SK-N-MC (cell line): ENCODE results near the gene SECTM1.

Experiments used
- DNase-seq: peaks from one replicate; pipeline ENCODE4 v3.0.0-alpha.2; 2011; ENCODE audit warnings: low read depth, low spot score
- H3K27ac ChIP-seq: fragments of 200-600 bp; sonication (generic); 2 replicates; pipeline ENCODE4 v1.5.1; 2016; ENCODE audit warnings: mixed run types
- H3K36me3 ChIP-seq: fragments of 200-600 bp; sonication (generic); 2 replicates; pipeline ENCODE4 v1.6.1; 2017; ENCODE audit warnings: antibody characterized with exemption, low read length, mixed read lengths; ENCODE audit not compliant: insufficient read depth
- H3K4me3 ChIP-seq: fragments of 200-600 bp; sonication (generic); 2 replicates; pipeline ENCODE4 v1.5.1; 2016
- H3K9ac ChIP-seq: fragments of 200-600 bp; sonication (generic); 2 replicates; pipeline ENCODE4 v1.8.0; 2017; ENCODE audit warnings: mixed run types, mixed read lengths; ENCODE audit not compliant: insufficient read length
- H3K9me3 ChIP-seq: fragments of 200-600 bp; sonication (generic); 2 replicates; pipeline ENCODE4 v1.6.1; 2017; ENCODE audit warnings: low read depth, mild to moderate bottlenecking, antibody characterized with exemption, low read length, moderate library complexity, mixed read lengths
- EZH2 ChIP-seq: fragments of 200-600 bp; sonication (generic); IDR thresholded peaks from one replicate; pipeline ENCODE4 v1.6.1; 2017; ENCODE audit warnings: antibody characterized with exemption
- FOXP2 ChIP-seq: optimal IDR thresholded peaks from 2 replicates; pipeline ENCODE3; 2011; ENCODE audit warnings: mild to moderate bottlenecking, moderate library complexity; ENCODE audit not compliant: insufficient read depth; ENCODE audit errors: extremely low read length, control extremely low read depth
- POLR2AphosphoS5 ChIP-seq: IDR thresholded peaks from 2 replicates; pipeline ENCODE4 v1.6.1; 2012; ENCODE audit warnings: mild to moderate bottlenecking, low read depth, low read length, borderline replicate concordance

The SECTM1 gene

DNA sequence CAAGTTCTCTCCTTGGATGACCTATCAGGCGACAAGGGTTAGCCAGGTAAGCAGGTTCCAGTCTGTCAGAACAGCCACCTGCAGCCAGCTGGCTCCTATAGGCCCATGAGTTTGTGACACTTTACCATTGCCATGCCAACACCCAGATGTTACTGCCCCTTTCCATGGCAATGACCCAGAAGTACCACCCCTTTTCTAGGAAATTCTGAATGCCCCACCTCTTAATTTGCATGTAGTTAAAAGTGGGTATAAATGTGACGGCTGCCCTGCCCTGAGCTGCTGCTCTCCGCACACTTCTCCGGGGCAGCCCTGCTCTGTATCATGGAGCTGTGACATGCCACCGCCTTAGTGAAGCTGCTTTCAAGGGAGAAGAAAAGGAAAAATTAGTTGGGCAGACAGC, 10.0 kb upstream of the SECTM1 start:
- no peak overlapping the region for H3K4me3 ChIP-seq
- H3K9ac ChIP-seq, result no peak overlapping the region
- H3K36me3 ChIP-seq, result no peaks in the 10 kb centered on the region
- H3K9me3 ChIP-seq, result no peaks in the 10 kb centered on the region
- no peak for DNase-seq
- TF ChIP-seq POLR2AphosphoS5 (no peak), EZH2 (no peak), FOXP2 (no peak)
- H3K27ac ChIP-seq, result no peak overlapping the region

DNA sequence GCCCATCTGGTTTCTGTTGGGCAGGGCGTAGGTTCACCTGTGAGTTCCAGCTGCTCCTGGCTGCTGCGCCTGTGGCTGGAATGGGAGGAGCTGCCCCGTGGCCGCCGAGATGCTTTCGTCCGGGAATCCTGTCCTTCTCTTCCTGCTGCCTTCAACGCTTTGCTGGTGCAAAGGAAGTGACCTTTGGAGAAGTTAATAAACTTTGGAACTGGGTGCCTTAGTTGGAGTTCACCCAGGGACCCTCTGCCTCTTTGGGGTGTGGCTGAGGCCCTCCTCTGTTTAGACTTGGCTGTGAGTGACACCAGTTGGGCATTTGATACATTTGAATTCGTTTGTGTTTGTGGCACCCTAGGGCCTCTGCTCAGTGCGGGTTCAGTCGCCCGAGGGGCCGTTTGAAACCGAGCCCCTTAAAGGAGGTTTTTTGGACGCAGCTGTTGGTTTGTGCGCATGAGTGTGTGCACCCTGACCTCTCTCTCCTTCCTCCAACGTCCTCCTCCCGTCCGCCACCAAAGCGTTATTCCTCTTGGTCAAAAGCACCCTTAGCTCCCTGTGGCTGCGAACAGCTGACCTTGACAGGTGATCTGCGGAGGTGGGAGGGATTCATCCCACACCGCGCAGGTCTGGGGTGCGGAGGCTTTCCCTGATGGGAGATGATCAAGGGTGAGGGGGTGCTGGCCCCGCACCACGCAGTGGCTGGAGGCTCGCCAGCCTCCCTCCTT, 9.0 kb upstream of the SECTM1 start:
- no peaks in the 10 kb centered on the region for H3K9me3 ChIP-seq

DNA sequence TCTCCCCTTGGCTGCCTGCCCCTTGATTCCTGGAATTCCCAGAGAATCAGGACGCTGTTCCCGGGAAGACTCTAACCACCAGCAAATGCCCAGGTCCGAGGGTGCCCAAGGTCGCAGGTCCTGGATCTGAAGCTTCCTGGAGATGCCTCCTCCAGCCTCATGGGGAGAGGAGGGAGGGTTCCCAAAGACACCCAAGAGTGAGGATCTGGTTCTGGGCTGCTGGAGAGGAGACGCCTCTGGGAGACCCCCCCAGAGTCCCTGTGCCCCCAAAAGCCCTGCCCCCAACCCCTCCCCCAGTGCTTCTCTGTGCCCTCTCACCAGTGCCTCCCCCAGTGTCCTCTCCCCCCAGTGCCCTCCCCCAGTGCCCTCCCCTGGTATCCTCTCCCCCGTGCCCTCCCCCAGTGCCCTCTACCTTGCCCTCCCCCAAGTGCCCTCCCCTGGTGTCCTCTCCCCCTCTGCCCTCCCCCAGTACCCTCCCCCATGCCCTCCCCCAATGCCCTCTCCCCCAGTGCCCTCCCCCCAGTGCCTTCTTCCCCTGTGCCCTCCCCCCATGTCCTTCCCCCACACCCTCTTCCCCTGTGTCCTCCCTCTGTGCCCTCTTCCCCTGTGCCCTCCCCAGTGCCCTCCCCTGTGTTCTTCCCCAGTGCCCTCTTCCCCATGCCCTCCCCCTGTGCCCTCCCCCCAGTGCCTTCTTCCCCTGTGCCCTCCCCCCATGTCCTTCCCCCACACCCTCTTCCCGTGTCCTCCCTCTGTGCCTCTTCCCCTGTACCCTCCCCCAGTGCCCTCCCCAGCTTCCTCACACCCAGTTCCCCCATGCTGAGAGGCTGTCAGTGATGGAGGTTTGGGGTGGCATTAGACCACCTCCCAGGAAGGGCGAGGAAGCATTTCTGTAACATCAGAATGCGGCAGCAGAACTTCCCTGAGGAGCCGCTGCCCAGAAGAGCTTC, 6.3 kb upstream of the SECTM1 start:
- TF ChIP-seq EZH2 (no peak), POLR2AphosphoS5 (no peak), FOXP2 (no peak)
- Histone ChIP-seq H3K9ac (no peak overlapping the region), H3K36me3 (no peaks in the 10 kb centered on the region), H3K27ac (no peak overlapping the region), H3K4me3 (no peak overlapping the region), H3K9me3 (no peaks in the 10 kb centered on the region)
- DNase-seq, result no peak

More for the DNA sequence above, 9.0 kb upstream of the SECTM1 start:
- Histone ChIP-seq H3K9ac (no peak overlapping the region), H3K4me3 (no peak overlapping the region), H3K27ac (no peak overlapping the region), H3K36me3 (no peaks in the 10 kb centered on the region)
- no peak for DNase-seq
- no peak for TF ChIP-seq EZH2
- TF ChIP-seq POLR2AphosphoS5, result no peak
- no peak for TF ChIP-seq FOXP2

DNA sequence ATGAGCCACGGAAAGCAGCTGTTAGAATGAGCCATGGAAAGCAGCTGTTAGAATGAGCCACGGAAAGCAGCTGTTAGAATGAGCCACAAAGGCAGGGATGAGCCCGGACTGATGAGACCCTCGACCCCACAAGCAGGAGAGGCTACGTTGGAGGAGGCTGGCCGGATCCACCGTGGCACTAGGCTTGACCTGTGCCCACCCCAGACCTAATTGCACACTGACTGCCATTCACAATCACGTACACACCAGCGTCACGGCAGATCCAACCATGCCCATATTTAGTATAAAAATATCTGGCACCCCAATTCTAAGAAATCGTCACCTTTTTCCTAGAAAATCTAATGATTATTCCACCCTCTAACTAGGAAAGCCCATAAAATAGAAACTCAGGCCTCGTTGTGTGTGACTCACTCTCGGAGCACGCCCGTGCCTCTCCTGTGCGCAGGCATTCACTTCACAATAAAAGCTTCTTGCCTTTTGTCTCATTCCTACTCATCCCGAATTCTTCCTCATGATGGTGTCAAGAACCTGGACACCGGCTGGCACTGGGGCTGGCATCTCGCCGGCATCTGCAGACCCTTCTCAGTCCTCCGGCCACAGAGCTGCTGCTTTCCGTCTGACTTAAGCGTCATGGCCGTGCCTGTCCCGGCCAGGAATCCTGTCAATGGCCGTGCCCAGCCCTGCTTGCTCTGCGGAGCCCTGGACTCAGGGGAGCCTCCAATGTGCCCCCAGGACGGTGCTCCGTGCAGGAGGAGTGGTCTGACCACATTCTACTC, 5.5 kb upstream of the SECTM1 start:
- no peaks in the 10 kb centered on the region for H3K36me3 ChIP-seq

DNA sequence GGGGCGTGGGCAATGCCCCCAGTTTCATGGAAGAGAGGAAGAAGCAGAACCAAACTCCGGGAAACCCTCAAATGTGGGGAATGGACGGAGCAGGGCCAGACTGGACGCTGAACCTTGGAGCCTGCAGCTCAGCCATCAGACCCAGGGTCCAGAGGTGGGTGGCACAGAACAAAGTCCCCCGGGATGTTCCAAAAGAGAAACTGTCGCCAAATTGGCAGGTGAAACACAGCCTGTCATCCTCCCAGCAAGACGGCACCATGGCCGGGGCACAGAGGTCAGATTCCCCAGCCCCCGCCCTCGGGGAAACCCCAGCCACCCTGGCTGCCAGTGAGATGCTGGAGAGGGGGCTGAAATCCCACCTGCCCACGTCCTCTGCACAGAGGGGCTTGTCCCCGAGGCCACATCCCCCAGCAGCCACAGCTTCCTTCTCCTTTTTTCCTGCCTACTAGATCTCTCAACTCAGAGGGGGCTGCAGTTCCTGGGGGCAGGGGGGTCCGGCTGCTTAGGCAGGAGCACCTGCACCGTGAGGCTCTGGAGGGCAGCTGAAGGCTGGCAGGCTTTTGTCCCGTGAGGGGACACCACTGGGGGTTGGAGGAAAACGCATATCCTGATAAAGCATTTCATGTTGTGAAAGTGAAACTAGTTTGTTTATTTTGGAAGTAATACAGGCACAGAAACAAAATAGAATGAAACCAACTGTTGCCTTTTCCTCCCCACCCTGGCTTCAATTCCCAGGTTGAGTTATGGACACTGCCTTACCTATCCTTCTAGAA, 1.2 kb upstream of the SECTM1 start:
- TF ChIP-seq POLR2AphosphoS5 (no peak), FOXP2 (no peak), EZH2 (no peak)
- 0 out of 2 replicates have a peak overlapping the region, but pooled peaks have one; percentile 25 for H3K27ac ChIP-seq
- H3K9me3 ChIP-seq, result no peaks in the 10 kb centered on the region
- no peak for DNase-seq
- no peaks in the 10 kb centered on the region for H3K36me3 ChIP-seq
- no peak overlapping the region for H3K9ac ChIP-seq
- H3K4me3 ChIP-seq, result peak overlapping the region; percentile 36; the same call in 1 of the 2 replicates

More for the DNA sequence above, 5.5 kb upstream of the SECTM1 start:
- Histone ChIP-seq H3K9ac (no peak overlapping the region), H3K9me3 (no peaks in the 10 kb centered on the region), H3K27ac (no peak overlapping the region), H3K4me3 (no peak overlapping the region)
- no peak for TF ChIP-seq POLR2AphosphoS5
- no peak for TF ChIP-seq EZH2
- TF ChIP-seq FOXP2, result no peak
- DNase-seq, result no peak

DNA sequence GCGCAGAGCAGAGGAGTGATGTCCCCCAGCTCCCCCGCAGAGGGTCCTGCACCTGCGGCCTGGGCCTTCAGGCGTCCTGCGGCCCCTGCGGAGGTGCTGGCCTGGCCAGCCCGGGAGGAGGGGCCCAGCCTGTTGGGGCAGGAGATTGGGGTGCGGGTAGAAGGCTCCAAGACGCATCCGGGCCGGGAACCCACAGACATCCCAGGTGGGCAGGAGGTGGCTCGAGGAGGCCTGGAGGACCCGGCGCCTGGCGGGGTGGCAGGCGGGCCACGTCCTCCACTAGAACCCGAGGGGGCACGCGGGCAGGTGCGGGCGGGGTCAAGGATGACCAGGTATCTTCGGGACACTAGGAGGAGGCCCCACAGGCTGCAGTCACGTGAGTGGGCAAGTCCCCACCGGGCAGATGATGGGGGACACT, 647 bp upstream of the SECTM1 start:
- Histone ChIP-seq H3K4me3 (peak overlapping the region; percentile 81; the same call in 1 of the 2 replicates), H3K9ac (no peak overlapping the region), H3K36me3 (no peaks in the 10 kb centered on the region), H3K27ac (no peak overlapping the region), H3K9me3 (no peaks in the 10 kb centered on the region)
- DNase-seq, result no peak
- no peak for TF ChIP-seq POLR2AphosphoS5
- TF ChIP-seq EZH2, result no peak
- no peak for TF ChIP-seq FOXP2

DNA sequence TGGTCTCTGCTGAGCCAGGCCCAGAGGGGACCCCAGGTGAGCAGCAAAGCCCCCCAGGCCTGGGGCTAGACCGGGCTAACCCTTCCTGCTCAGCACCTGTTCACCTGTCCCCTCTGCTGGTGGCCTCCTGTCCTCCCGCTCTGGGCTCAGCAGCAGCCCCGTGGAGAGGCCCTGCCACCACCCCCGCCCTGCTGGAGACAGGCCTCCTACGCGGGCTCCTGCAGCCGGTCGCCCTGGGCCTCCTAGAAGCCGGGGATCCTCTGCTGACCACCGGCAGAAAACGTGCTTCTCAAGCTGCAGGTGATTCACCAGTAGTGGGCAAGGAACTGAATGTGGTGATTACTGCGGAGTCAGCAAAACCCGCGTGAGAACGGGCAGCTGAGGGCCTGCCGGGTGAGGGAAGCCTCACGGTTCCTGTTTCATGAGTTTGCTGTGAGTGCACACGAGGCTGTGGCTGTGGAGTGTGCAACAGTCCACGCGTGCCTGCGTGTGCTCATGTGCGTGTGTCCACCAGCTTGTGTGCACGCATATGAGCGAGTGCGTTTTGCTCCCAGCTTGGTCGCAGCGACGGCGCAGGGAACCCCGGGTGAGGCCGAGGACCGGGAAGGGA, 792 bp downstream of the SECTM1 start:
- H3K4me3 ChIP-seq, result peak overlapping the region; percentile 81

More for the DNA sequence above, 792 bp downstream of the SECTM1 start:
- Histone ChIP-seq H3K9me3 (no peaks in the 10 kb centered on the region), H3K36me3 (no peaks in the 10 kb centered on the region), H3K9ac (peak overlapping the region; percentile 46), H3K27ac (no peak overlapping the region)
- no peak for DNase-seq
- TF ChIP-seq EZH2 (no peak), POLR2AphosphoS5 (no peak), FOXP2 (no peak)
